Activated T-helper 17 cell treated with anti-CD3 and anti-CD28 coated beads, Interleukin-2, amount 50 U/mL, for 72 hours (primary cell): ENCODE measurements around the gene VMAC. TPM values are rescaled to one million over a fixed set of nuclear protein-coding genes. Genes with fewer than 3 reads are reported as not detected.
"Not testable (repeated sequence)": the region's sequence is repeated elsewhere in the genome, so short reads cannot be mapped to it uniquely, and the experiment has no call there.

Source experiments
- ATAC-seq: fragments of 150-1000 bp; cut with Tn5 transposase; replicated peaks from 2 replicates; pipeline ENCODE4 v1.10.0; 2021; ENCODE audit warnings: mild to moderate bottlenecking, moderate library complexity
- H3K27ac Mint-ChIP-seq: one replicate; pipeline ENCODE4 v1.8.0; 2022; ENCODE audit warnings: mixed read lengths
- H3K27me3 Mint-ChIP-seq: one replicate; pipeline ENCODE4 v1.8.0; 2022; ENCODE audit warnings: mixed read lengths
- H3K36me3 Mint-ChIP-seq: one replicate; pipeline ENCODE4 v1.8.0; 2022; ENCODE audit warnings: low read depth, mild to moderate bottlenecking, mixed read lengths
- H3K4me1 Mint-ChIP-seq: one replicate; pipeline ENCODE4 v1.8.0; 2022; ENCODE audit warnings: mixed read lengths
- H3K4me3 Mint-ChIP-seq: one replicate; pipeline ENCODE4 v1.8.0; 2022; ENCODE audit warnings: mild to moderate bottlenecking, mixed read lengths
- H3K9me3 Mint-ChIP-seq: one replicate; pipeline ENCODE4 v1.8.0; 2022; ENCODE audit warnings: mixed read lengths
- total RNA-seq, 2 donors: library from RNA; stranded (reverse); gene quantifications; one replicate each; pipeline ENCODE4 v1.2.3, GENCODE V29; 2022

VMAC gene
- total RNA-seq, 2 donors from 2014 or later: 3.7 to 4.4 TPM

GRCh38 chr19:5880196-5880595, 24.5 kb upstream of the VMAC start:
- Mint-ChIP-seq H3K9me3 (no peaks in the 10 kb centered on the region), H3K36me3 (no peaks in the 10 kb centered on the region), H3K27me3 (peaks cover 7% of the 10 kb centered on the region), H3K4me3 (no peak overlapping the region), H3K27ac (no peak overlapping the region), H3K4me1 (no peaks in the 10 kb centered on the region)
- ATAC-seq: no peak

- Mint-ChIP-seq H3K9me3 (no peaks in the 10 kb centered on the region), H3K27me3 (peaks cover 7% of the 10 kb centered on the region), H3K36me3 (no peaks in the 10 kb centered on the region), H3K27ac (no peak overlapping the region), H3K4me3 (no peak overlapping the region), H3K4me1 (no peaks in the 10 kb centered on the region)
- ATAC-seq: no peak
These were observed 24.0 kb upstream of the VMAC start for GRCh38 chr19:5880604-5881078.

GRCh38 chr19:5881543-5882299, 23.0 kb upstream of the VMAC start:
- Mint-ChIP-seq H3K9me3 (no peaks in the 10 kb centered on the region), H3K27me3 (peaks cover 7% of the 10 kb centered on the region), H3K36me3 (no peaks in the 10 kb centered on the region), H3K4me1 (no peaks in the 10 kb centered on the region), H3K27ac (no peak overlapping the region), H3K4me3 (no peak overlapping the region)
- no peak for ATAC-seq

- Mint-ChIP-seq H3K4me1 (no peaks in the 10 kb centered on the region), H3K27ac (no peak overlapping the region), H3K4me3 (no peak overlapping the region), H3K27me3 (peaks cover 4% of the 10 kb centered on the region), H3K9me3 (no peaks in the 10 kb centered on the region), H3K36me3 (no peaks in the 10 kb centered on the region)
- no peak for ATAC-seq
These were observed 22.2 kb upstream of the VMAC start for GRCh38 chr19:5882421-5882968.

GRCh38 chr19:5883157-5883873, 21.4 kb upstream of the VMAC start:
- not testable (repeated sequence) for H3K36me3 Mint-ChIP-seq, H3K4me1 Mint-ChIP-seq, H3K27me3 Mint-ChIP-seq, H3K4me3 Mint-ChIP-seq, H3K9me3 Mint-ChIP-seq, H3K27ac Mint-ChIP-seq, ATAC-seq

GRCh38 chr19:5884065-5884811, 20.4 kb upstream of the VMAC start:
- not testable (repeated sequence) for H3K4me3 Mint-ChIP-seq

GRCh38 chr19:5889288-5889971, 15.2 kb upstream of the VMAC start:
- peaks cover 6% of the 10 kb centered on the region for H3K27me3 Mint-ChIP-seq
- H3K27ac Mint-ChIP-seq: no peak overlapping the region
- no peaks in the 10 kb centered on the region for H3K36me3 Mint-ChIP-seq
- H3K4me1 Mint-ChIP-seq: no peaks in the 10 kb centered on the region
- no peak for ATAC-seq
- no peaks in the 10 kb centered on the region for H3K9me3 Mint-ChIP-seq
- no peak overlapping the region for H3K4me3 Mint-ChIP-seq

More at GRCh38 chr19:5884065-5884811, 20.4 kb upstream of the VMAC start:
- H3K9me3 Mint-ChIP-seq, ATAC-seq, H3K36me3 Mint-ChIP-seq, H3K27me3 Mint-ChIP-seq, H3K27ac Mint-ChIP-seq, H3K4me1 Mint-ChIP-seq: not testable (repeated sequence)

- H3K4me1 Mint-ChIP-seq: no peaks in the 10 kb centered on the region
- no peaks in the 10 kb centered on the region for H3K9me3 Mint-ChIP-seq
- no peak for ATAC-seq
- peaks cover 6% of the 10 kb centered on the region for H3K27me3 Mint-ChIP-seq
- no peak overlapping the region for H3K4me3 Mint-ChIP-seq
- H3K27ac Mint-ChIP-seq: no peak overlapping the region
- H3K36me3 Mint-ChIP-seq: no peaks in the 10 kb centered on the region
These were observed 14.6 kb upstream of the VMAC start for GRCh38 chr19:5890099-5890498.

- Mint-ChIP-seq H3K36me3 (peaks cover 5% of the 10 kb centered on the region), H3K4me3 (no peak overlapping the region), H3K27ac (no peak overlapping the region), H3K27me3 (peaks cover 6% of the 10 kb centered on the region), H3K9me3 (no peaks in the 10 kb centered on the region), H3K4me1 (no peaks in the 10 kb centered on the region)
- ATAC-seq: no peak
These were observed 13.1 kb upstream of the VMAC start for GRCh38 chr19:5891572-5891937.

GRCh38 chr19:5891938-5892771, 12.5 kb upstream of the VMAC start:
- ATAC-seq: peak; percentile 58
- Mint-ChIP-seq H3K27me3 (peaks cover 6% of the 10 kb centered on the region), H3K4me1 (no peaks in the 10 kb centered on the region), H3K9me3 (no peaks in the 10 kb centered on the region), H3K27ac (no peak overlapping the region), H3K4me3 (no peak overlapping the region), H3K36me3 (peaks cover 5% of the 10 kb centered on the region)

- H3K27ac Mint-ChIP-seq: no peak overlapping the region
- no peak overlapping the region for H3K4me3 Mint-ChIP-seq
- no peaks in the 10 kb centered on the region for H3K9me3 Mint-ChIP-seq
- peaks cover 6% of the 10 kb centered on the region for H3K27me3 Mint-ChIP-seq
- H3K36me3 Mint-ChIP-seq: peaks cover 5% of the 10 kb centered on the region
- no peaks in the 10 kb centered on the region for H3K4me1 Mint-ChIP-seq
- ATAC-seq: no peak
These were observed 11.8 kb upstream of the VMAC start for GRCh38 chr19:5892772-5893275.

- no peak overlapping the region for H3K4me3 Mint-ChIP-seq
- peaks cover 6% of the 10 kb centered on the region for H3K27me3 Mint-ChIP-seq
- H3K36me3 Mint-ChIP-seq: peaks cover 5% of the 10 kb centered on the region
- no peak for ATAC-seq
- no peak overlapping the region for H3K27ac Mint-ChIP-seq
- no peaks in the 10 kb centered on the region for H3K9me3 Mint-ChIP-seq
- H3K4me1 Mint-ChIP-seq: no peaks in the 10 kb centered on the region
These were observed 11.3 kb upstream of the VMAC start for GRCh38 chr19:5893296-5893903.
